Keratinocyte (primary cell): ENCODE data around the gene MRM2.

Experiments
- CTCF ChIP-seq, 3 experiments: IDR thresholded peaks in 1 of 3; conservative IDR thresholded peaks in 1 of 3; optimal IDR thresholded peaks in 1 of 3; 2 replicates in 2 of 3; 3 replicates in 1 of 3; pipeline versions ENCODE3 to v1.5.1; 2011; ENCODE audit warnings: low read length in 3 of 3, mild to moderate bottlenecking in 3 of 3, moderate library complexity in 2 of 3, control low read depth in 1 of 3, inconsistent platforms in 1 of 3; ENCODE audit not compliant: insufficient read depth in 2 of 3; ENCODE audit errors: extremely low read depth in 1 of 3
- EZH2 ChIP-seq: IDR thresholded peaks from one replicate; pipeline ENCODE4 v1.6.1; 2012; ENCODE audit warnings: inconsistent platforms, mild to moderate bottlenecking, low read length, moderate library complexity

DNA sequence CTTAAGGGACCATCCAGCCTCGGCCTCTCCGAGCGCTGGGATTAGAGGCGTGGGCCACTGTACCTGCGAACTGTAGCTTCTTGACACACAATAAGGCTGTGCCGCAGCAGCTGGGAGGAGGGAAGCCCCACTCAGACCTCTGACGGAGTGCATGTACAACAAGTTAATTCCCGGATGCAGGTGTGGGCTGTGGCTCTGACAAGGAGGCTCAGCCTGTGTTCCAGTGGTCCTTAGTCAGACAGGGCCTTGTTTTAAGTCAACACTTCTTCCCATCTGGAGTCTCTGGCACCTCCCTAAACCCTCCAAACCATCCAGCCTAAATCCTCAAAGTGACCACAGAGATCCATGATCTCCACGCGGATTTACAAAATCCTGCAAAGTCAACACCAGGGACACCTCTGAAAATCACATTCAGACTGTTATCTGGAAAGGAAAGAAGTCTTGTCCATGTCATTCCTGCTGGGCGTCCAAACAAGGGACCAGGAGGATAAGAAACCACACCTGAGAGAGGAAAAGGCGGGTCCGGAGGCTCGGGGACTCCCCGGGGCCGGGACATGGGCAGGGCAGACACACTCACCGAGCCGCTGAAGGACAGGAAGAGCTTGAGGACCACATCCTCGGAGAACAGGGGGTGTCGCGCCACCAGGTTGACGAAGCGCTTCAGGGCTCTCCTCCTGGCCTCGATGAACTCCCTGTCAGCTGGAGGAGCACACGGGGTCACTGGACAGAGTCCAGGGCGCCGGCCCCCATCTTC is 29.4 kb upstream of the MRM2 start:
- TF ChIP-seq CTCF (optimal IDR thresholded peaks at IDR 0.05 in 1 of 3, IDR thresholded peaks at IDR 0.05 in 1 of 3, conservative IDR thresholded peaks at IDR 0.05 in 1 of 3; ENCODE audit: extremely low read depth in 1 of 3, insufficient read depth in 2 of 3, low read length in 3 of 3), result no peak
- TF ChIP-seq EZH2, result no peak
